Skeletal muscle cell (primary cell): ENCODE measurements around the gene KCP.
A peak's percentile ranks its signal among the peaks of the same experiment; 100 is the strongest.

ENCODE experiments used
- DNase-seq: peaks from one replicate; pipeline ENCODE4 v3.0.0-alpha.2; 2010; ENCODE audit warnings: low read depth
- H3K4me3 ChIP-seq: 2 replicates; pipeline ENCODE4 v1.5.1; 2011; ENCODE audit warnings: low read depth, mild to moderate bottlenecking, control low read depth, low read length, moderate library complexity

Gene KCP

DNA sequence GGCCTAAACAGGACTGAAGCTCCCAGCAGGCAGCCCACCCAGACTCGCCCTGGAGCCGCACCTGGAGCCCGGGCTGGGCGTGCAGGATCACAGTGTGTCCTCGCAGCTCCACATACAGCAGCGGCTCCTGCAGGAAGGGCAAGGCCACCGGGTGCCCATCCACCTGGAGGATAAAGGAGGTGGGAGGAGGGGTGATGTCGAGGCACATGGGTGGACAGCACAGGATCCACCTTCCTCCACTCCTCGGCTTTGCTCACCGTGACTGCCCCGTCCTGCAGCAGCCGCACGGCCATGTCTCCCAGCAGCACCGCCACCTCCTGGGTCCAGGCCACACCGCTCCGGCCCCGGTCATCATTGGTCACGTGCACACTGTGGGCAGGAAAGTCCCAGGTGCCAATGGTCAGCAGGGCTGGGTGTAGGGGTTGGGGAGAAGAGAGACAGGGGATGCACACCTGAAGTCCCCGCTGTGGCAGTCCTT lies 31.0 kb downstream of the KCP start:
- no peak for DNase-seq
- no peak overlapping the region for H3K4me3 ChIP-seq

DNA sequence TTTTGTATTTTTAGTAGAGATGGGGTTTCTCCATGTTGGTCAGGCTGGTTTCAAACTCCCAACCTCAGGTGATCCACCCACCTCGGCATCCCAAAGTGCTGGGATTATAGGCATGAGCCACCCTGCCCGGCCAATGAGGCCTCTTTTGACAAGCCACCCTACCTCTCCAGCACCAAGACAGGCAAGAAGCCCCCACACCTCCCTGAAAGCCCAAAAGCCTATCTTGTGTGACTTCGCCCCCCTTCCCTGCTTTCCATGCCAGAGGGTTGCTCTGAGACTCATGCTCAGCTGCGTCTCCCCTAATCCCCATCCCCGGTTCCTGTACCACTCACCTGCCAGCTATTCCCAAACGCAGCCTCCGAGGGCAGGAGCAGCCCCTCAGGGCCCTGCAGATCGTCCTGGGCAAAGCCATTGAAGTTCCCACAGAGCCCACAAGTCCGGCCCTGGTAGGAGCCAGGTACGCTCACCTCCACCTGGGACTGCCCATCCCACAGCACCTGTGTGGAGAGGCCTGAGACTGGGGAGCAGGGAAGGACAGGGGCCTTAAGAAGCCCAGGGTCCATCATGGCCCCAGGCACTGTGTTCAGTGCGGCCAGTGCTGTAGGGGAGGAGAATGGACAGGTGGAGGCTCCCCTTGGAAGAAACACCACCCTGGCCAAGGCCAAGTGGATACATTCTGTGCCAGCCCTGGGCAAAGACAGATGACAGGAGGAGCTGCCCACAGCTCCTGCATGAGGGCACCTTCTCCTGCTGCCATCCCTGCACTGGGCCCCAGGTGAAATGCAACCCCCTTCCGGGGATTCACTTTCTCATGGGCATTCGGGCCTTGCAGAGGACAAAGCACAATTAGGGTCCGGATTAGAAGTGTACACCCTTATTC lies 32.0 kb downstream of the KCP start:
- H3K4me3 ChIP-seq = no peak overlapping the region
- DNase-seq = no peak

DNA sequence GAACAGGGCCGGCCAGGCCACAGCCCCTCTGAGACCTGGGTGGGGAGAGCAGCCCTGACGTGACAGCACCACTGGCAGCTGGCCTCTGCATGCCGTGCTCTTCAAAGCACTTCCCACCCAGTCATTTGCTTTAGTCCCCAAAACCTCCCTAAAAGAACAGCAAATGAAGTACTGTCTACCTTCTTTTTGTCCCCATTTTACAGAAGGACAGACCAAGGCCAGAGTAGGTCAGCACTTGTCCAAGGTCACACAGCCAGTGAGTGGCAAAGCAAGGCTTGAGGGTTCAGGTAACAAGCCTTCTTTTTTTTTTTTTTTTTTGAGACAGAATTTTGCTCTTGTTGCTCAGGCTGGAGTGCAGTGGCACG lies 32.8 kb downstream of the KCP start:
- DNase-seq = no peak
- H3K4me3 ChIP-seq = no peak overlapping the region

DNA sequence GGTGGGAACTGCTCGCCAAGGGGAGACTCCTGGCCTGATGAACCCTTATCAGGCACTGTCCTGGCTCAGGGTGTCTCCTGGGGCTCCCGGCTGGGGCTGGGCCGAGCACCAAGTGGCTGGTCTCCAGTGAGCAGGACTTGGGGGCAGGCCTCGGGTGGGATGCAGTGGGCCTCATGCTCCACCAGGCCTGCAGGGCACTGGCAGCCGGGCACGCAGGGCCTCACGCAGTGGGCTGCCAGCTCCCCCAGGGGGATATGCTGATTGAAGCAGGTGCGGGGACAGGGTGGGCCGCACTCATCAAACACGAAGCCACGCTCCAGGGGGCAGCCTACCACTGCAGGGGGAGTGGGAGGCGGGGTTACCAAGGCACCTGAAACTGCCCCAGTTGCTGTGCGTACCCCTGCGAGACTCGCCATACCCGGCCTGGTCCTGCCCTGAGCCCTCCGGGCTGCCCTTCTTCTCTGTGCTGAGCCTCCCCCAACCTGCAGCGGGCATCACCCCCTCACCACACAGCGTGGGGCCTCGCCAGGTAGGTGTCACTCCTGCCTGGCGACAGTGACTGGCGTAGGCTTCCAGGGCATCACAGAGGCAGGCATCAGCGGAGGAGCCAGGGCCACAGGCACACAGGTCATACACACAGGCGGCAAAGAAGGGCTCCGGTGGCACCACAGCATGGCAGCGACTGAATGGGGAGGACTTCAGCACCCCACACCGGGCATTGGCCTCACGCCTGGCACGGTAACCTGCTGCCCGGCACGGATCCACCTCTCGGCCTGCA lies 33.3 kb downstream of the KCP start:
- no peak overlapping the region for H3K4me3 ChIP-seq
- no peak for DNase-seq

- no peak for DNase-seq
- no peak overlapping the region for H3K4me3 ChIP-seq
Measured at GRCh38 chr7:128876586-128876977, 33.9 kb downstream of the KCP start.

DNA sequence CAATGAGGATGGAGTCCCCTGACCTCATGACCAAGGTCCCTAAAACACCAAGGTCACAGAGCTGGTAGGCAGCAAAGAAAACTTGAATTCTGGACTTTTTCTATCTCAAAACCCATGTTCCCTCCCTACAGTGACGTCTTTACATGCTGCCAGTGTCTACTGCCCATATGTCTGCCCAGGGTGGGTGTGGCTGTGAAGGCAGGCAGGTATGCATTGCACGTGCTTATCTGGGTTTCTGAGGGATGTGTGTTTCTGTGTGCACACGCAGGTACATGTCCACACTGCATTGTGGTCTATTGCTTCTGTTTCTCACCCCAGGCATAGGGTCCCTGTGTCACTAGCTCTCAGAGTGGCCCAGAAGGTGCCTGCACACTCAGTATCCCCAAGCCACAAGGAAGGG lies 34.4 kb downstream of the KCP start:
- H3K4me3 ChIP-seq = no peak overlapping the region
- DNase-seq = no peak

DNA sequence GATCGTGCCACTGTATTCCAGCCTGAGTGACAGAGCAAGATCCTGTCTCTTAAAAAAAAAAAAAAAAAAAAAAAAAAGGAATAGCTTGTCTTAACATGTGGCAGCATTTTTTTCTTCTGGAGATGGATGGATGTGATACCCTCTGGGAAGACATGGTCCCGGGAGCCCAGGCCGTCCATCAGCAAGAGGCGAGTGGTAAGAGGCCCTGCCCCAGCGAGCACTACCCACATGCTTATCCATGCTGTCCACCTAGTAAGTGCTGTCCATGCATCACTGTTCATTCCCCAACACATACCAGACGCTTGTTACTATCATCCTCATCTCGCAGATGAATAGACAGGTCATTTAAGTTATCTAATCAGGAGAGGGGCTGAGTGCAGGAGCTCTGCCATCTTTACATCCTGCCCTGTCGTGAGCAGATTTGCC lies 35.0 kb downstream of the KCP start:
- no peak for DNase-seq
- H3K4me3 ChIP-seq = no peak overlapping the region

- no peak overlapping the region for H3K4me3 ChIP-seq
- DNase-seq = no peak
Measured at GRCh38 chr7:128874140-128875031, 36.1 kb downstream of the KCP start.

GRCh38 chr7:128873234-128873633 lies 37.3 kb downstream of the KCP start:
- H3K4me3 ChIP-seq = no peak overlapping the region
- no peak for DNase-seq

- no peak for DNase-seq
- no peak overlapping the region for H3K4me3 ChIP-seq
Measured at GRCh38 chr7:128872394-128872824, 38.1 kb downstream of the KCP start.

GRCh38 chr7:128871050-128871449 lies 39.5 kb downstream of the KCP start:
- no peak for DNase-seq
- H3K4me3 ChIP-seq = no peak overlapping the region

GRCh38 chr7:128869944-128870285 lies 40.6 kb downstream of the KCP start:
- no peak for DNase-seq
- peak overlapping the region; percentile 50 for H3K4me3 ChIP-seq

- peak overlapping the region; percentile 50 for H3K4me3 ChIP-seq
- DNase-seq = no peak
Measured at GRCh38 chr7:128869138-128869943, 41.2 kb downstream of the KCP start.

DNA sequence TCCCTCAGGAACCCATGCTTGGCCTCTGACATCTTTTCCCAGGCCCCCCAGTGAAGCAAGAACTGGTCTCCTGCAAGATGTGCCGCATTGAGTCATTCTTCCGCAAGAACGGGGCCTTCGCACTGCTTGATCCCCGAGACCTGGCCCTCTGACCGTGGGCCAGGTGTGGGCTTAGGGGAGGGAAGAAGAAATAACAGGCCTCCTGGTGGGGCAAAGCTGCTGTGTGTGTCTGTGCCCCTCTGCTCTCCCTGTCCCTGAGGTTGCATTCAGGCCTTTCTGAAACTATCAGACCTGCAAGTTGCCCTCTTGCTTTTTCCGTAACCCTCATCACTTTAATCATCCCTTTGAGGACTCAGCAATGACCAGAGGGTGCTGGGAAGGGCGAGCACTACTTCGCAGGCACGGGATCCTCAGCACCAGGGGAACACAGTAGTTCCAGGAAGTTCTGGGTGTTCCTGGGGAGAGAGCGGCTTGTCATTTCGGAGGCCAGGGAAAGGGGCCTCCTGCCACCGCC lies 41.8 kb downstream of the KCP start:
- no peak for DNase-seq
- peak overlapping the region; percentile 50 for H3K4me3 ChIP-seq

GRCh38 chr7:128867842-128868623 lies 42.5 kb downstream of the KCP start:
- DNase-seq = no peak
- H3K4me3 ChIP-seq = no peak overlapping the region

DNA sequence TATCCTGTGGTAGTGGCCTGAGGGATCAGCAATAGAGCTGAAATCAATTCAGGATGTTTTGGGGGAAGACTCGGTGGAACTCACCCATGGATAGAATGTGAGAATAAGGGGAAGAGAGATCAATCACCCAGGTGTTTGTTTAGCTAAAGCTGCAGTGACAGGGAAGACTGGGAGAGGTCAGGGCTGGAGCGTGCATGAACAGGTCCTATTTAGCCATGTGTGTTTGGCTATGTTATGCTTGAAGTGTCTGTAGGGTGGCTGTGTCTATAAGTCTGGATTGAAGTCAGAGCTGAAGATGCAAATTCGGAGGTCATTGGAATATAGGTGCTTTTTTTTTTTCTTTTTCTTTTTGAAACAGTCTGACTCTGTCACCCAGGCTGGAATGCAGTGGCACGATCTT lies 43.3 kb downstream of the KCP start:
- no peak overlapping the region for H3K4me3 ChIP-seq
- DNase-seq = no peak

GRCh38 chr7:128865996-128866877 lies 44.3 kb downstream of the KCP start:
- H3K4me3 ChIP-seq = no peak overlapping the region
- DNase-seq = no peak
